GM19372 (cell line): ENCODE results near the gene ITGB7.

ENCODE experiments used
- ATAC-seq: cut with Tn5 transposase; IDR thresholded peaks from one replicate; pipeline ENCODE4 v1.9.1; 2021; ENCODE audit warnings: mild to moderate bottlenecking, low read depth, moderate library complexity; ENCODE audit not compliant: unreplicated experiment

Gene ITGB7

GRCh38 chr12:53207042-53207441 lies at the start of gene ITGB7:
TSS of gene ITGB7 (minus strand) at chr12:53207251. CDS start at chr12:53200443, 6,808 bp downstream.
- peak; percentile 51 for ATAC-seq

DNA sequence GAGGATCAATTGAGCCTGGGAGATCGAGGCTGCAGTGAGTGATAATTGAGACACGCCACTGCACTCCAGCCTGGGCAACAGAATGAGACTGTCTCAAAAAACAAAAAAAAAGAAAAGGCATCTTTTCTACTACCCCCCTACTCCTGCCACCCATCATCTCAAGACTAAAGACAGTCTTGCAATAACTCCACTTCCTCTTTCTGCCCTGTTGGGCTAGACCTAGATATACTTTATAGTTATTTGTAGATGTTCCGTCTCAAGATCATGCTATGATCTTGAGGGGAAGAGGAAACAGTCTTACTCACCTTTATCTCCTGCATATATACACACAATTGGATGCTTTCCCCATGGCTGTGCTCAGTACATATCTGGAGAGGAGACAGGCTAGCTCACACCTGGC lies 48.9 kb upstream of the ITGB7 start:
- no peak for ATAC-seq

- ATAC-seq, result no peak
These were observed 47.9 kb upstream of the ITGB7 start for GRCh38 chr12:53254816-53255545.

GRCh38 chr12:53253298-53253697 lies 46.2 kb upstream of the ITGB7 start:
- no peak for ATAC-seq

GRCh38 chr12:53252349-53252916 lies 45.4 kb upstream of the ITGB7 start:
- no peak for ATAC-seq

- ATAC-seq, result peak; percentile 73
These were observed 44.7 kb upstream of the ITGB7 start for GRCh38 chr12:53251477-53252348.

DNA sequence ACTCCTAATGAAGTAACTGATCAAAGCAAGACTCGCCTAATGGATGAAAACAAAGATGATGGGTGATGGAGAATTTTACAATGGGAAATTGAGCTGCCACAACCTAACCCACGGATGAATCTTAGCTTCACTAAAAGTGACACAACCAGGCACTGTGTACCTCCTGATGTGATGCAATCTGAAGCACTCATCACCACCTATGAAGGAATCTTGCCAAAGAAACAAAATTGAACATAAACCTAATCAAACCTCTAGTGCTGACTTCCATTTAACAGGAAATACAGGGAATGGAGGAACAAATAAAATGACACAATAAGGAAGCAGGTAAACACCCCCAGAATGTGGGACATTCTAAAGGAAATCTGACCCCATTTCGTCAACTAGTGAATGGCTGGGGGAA lies 38.2 kb upstream of the ITGB7 start:
- no peak for ATAC-seq

- no peak for ATAC-seq
These were observed 37.3 kb upstream of the ITGB7 start for GRCh38 chr12:53244337-53244736.

DNA sequence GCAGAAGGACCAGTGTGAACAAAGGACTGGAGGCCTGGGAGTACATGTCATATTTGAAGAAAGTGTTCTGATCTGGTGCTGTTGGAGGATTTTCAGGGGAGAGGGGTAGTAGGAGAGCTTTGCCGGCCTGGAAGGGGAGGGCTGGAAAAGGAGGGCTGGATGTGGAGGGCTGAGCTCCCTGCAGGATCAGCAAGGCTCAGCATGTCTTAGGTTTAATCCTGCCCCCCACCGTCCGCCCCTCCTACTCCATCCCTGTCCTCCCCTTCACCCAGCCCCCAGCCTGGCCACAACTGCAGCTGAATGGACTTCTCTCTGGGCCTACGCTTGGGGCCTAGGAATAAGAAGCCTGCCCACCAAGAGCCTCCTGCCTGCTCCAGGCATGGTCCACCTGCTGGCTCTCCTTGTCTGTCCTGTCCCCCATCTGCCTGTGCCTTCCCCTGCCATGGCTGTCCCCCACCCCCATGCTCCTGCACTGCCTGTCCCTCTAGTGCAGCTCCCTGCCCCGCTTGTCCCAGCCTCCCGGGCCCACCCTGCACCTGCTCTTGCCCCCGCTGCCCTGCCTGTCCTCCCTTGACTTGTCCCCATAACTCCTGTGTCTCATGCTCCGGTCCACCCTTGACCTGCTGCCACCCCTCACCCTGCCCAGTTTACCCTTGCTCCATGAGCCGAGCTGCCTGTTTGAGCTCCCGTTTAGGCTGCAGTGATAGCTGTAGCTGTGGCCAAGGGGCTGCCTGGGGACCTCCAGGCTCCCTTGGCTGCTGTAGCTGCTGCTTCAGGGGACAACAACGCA lies 34.8 kb upstream of the ITGB7 start:
- no peak for ATAC-seq

- no peak for ATAC-seq
These were observed 32.7 kb upstream of the ITGB7 start for GRCh38 chr12:53239643-53240258.

- ATAC-seq, result no peak
These were observed 29.5 kb upstream of the ITGB7 start for GRCh38 chr12:53236443-53237111.

DNA sequence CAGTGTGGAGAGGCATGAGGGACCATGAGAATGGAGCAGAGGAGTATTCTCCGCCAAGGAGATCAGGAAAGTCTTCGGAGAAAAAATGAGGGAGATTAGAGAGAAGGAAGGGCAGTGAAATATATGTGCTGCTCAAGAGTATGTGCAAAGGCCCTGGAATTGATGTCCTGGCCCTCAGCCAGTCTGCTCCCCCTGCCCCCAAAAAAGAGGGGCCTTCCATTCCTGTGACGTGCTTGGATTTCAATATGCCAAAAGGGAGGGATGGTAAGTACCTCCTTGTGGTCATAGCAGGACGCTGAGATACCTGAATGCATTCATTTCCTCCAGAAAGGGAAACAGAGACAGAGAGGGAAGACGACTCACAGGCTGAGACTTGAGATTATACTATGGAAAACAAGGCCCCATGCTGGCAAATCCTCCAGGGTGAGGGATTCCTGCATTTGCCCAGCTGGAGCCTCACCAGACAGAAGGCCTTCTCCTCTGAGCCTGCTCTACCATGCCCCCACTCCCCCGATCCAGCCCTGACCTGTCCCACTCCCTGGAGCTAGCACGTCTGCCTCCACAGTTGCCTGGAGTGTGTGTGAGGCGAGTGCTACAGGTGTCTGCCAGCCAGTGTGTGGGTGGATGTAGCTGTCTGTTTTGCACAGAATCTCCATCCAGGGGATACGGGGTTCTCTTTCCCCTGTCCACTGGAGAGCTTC lies 28.8 kb upstream of the ITGB7 start:
- no peak for ATAC-seq

DNA sequence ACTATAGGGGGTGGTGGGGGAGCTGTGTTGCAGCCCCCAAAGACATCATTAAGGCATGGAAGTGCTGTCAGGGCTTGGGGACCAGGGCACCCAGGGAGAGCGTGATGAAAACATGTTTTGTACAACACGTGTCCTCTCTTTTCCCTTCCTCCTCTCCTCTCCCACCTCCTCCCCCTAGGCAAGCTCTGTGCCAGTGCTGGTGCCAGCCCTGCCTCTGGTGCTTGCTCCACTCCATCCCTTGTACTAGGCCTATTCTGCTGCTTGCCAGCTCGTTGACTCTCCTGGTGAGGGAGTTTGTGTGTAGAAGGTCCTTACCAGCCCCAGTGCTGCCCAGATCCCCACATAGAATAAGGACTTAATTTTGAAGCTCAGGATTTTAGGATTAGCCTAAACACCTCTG lies 28.1 kb upstream of the ITGB7 start:
- ATAC-seq, result no peak

GRCh38 chr12:53234271-53234914 lies 27.3 kb upstream of the ITGB7 start:
- ATAC-seq, result no peak

DNA sequence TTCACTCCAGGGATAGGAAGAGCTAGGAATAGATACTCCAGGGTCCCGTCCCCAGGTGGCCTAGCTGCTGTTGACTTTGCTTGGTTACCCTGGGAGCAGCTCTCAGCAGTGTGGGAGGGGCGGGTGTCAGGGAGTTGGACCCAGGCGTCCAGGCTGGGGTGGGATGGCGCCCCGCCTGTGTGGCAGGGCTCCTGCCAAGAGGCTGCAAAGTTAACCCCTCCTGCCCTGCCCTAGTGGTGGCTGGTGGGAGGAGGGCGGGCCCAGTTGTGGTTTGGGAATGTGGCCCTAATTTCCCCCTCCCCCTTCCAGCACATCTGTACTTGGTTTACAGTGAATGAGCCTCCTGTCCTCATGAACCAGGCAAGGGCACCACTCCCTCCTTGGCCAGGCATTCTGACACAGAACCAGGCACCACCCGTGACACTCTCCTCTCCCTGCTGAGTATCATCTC lies 26.6 kb upstream of the ITGB7 start:
- ATAC-seq, result no peak

- no peak for ATAC-seq
These were observed 25.8 kb upstream of the ITGB7 start for GRCh38 chr12:53232646-53233461.

DNA sequence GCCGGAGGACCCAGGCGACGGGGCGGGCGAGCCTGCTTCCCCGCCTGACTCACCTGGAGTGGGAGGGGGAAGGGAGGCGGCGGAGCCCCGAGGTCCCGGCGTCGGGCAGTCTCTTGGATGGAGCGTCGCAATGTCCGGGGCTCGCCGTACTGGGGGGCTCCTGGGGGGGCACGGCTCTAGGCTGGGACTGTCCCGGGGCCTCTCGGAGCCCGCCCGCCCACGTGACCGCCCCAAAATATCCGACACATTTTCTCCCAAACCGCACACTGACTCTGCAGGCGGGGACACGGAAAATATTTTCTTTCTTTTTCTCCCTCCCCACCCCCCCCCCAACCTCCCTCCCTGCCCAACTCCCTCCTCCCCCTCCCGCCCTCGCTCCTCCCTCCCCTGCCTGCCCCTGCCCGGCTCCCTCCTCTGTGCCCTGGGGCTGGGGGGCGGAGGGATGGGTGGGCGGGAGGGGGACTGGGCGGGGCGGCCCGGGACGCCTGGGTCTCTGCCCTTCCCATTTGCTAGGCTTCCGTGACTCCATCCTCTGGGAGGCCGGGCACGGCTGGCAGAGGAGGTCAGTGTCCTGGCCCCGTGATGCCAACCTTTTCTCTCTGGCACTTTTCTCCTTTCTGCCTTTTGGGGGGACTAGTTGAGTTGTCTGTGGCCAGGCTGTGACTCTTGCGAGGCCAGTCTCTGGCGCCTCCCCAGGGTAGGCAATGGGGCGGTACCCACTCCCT lies 25.0 kb upstream of the ITGB7 start, which contains the start of gene RARG:
Gene RARG (minus strand): TSS at position 289 of the 725 bp plus-strand sequence. CDS start 4,664 bp downstream, outside the sequence.
- no peak for ATAC-seq
